HEK293T (cell line): Measurements from ENCODE around the gene HSD11B1.

Source experiments
- ELF4 ChIP-seq: fragments of 450-650 bp; IDR thresholded peaks from 2 replicates; pipeline ENCODE4 v1.6.1; 2017; ENCODE audit warnings: antibody characterized with exemption
- FOXM1 ChIP-seq: fragments of 450-650 bp; IDR thresholded peaks from 2 replicates; pipeline ENCODE4 v1.6.1; 2017; ENCODE audit warnings: mild to moderate bottlenecking, borderline replicate concordance
- L3MBTL2 ChIP-seq: fragments of 450-650 bp; conservative IDR thresholded peaks from 2 replicates; pipeline ENCODE4 v1.6.1; 2016; ENCODE audit warnings: mild to moderate bottlenecking
- NFRKB ChIP-seq: fragments of 450-650 bp; IDR thresholded peaks from 2 replicates; pipeline ENCODE4 v1.6.1; 2016; ENCODE audit warnings: mild to moderate bottlenecking, moderate library complexity
- SP1 ChIP-seq: fragments of 450-650 bp; IDR thresholded peaks from 2 replicates; pipeline ENCODE4 v1.6.1; 2017
- TARDBP ChIP-seq: fragments of 450-650 bp; IDR thresholded peaks from 2 replicates; pipeline ENCODE4 v1.6.1; 2016
- ZNF384 ChIP-seq: fragments of 450-650 bp; IDR thresholded peaks from 2 replicates; pipeline ENCODE4 v1.6.1; 2016

DNA sequence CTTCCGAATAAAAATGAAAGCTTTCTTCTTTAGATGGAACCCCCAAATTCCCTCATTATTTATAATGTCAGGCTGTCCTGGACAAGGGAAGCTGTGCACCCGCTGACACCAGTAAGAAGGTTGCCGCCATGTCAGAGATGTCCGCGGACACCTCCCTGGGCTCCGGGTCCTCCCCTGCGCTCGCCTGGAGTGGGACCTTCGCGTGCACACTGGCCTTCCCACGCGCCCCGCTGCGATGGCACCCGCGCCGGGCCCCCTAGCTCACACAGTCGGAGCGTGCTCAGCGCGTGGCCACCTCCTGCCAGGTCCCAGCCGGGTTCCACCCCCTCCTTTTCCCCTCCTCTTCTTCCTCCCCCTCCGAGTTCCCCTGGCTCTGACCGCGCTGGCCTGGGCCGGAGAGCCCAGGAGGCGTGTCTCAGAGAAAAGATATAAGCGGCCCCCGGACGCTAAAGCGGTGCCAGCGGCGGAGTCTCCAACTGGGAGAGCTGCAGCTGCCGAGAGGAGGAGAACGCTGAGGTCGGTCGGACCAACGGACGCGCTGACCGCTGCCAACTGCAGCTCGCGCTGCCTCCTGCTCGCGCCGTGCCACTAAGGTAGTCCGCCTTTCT, 29.6 kb upstream of the HSD11B1 start, which contains the start of gene G0S2:
- TF ChIP-seq FOXM1 (no peak), NFRKB (no peak), ELF4 (no peak), ZNF384 (no peak), TARDBP (no peak), SP1 (no peak), L3MBTL2 (no peak)
